Renal pelvis (tissue), 4 donors: ENCODE data around the gene TTC16. TPM values are rescaled to one million over a fixed set of nuclear protein-coding genes. Genes with fewer than 3 reads are reported as not detected.
"Not testable (repeated sequence)": the region's sequence is repeated elsewhere in the genome, so short reads cannot be mapped to it uniquely, and the experiment has no call there.

Source experiments
- DNase-seq: peaks from one replicate; pipeline ENCODE4 v3.0.0-alpha.2; 2013
- polyA plus RNA-seq, 3 donors: library from polyadenylated mRNA; unstranded; fragments of 120-200 nt; gene quantifications; one replicate each; pipeline ENCODE4 v1.2.1, GENCODE V29; 2013; ENCODE audit not compliant: insufficient read length in 3 of 3

Gene TTC16
- polyA plus RNA-seq, 3 donors, result 0.20 to 0.37 (median 0.26) TPM

DNA sequence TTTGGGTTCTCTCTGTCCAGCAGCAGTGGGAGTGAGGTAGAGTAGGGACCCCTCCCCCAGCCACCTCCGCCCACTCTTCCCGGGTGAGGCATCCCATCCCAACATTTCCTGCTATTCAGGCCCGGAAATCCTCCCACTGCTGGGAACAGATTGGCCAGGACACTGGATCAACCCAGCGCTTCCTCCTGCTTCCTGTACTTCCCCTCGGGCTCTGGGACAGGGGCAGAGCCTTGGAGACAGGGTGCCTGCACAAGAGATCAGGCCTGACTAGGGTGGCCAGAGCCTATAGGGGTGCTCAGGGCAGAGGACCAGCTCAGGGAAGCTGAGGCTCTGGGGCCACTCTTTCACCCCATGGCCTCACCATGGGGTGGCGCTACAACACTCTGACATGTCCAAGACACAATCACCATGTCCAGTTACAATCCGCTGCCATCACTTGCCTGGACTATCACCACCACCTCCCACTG is 48.1 kb downstream of the TTC16 start:
- no peak for DNase-seq

DNA sequence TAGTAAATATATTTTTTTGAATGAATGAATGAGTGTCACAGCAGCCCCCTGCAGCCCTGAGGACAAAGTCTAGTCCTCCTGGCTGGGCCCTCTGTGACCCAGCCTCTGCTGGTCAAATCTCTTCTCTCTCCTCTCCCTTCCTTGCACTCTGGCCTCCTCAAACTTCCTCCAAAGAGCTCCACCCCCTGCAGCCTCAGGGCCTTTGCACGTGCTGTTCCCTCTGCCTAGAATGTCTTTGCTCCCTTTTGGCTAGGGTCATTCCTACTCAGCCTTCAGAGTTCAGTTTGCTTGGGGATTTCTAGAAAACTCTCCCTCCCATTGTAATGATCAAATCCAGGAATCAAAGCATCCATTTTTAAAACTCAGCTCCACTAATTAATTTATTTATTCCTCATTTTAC is 49.5 kb downstream of the TTC16 start:
- DNase-seq, result no peak

DNA sequence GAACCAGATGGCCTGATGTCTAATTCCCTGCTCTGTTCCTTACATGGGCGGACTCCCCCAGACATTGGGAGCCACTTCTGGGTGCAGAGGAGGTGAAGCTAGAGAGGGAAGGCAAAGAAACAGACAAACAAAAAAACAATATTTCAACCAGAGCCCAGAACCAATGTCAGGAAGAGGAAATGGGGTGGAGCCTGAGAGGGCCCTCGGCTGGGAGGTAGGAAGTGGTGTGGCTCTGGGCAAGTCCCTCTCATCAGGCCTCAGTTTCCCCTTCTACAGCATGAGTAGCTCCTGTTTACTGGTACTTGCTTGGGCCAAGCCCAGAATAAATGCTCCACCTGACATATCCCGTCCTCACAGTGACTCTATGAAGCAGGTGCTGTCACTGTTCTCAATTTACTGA is 51.5 kb downstream of the TTC16 start:
- no peak for DNase-seq

DNA sequence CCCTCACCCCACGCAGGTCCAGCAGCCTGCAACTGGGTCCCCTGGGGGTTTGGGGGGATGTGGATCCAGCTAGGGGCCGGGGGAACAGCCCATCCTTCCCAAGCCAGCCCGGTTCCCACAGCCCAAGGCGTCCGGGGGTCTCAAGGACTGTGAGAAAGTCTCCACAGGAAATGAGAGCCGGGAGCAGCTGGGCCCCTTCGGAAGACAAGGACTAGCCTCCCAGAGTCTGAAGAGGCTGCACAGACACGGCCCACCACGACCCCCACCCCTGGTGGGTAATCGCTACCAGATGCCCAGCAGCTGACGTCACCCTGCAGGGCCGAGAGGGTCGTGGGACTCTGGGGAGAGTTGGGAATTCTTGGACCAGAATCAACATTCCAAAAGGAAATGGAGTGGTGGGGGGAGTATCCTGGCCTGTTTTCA is 52.0 kb downstream of the TTC16 start:
- no peak for DNase-seq

DNA sequence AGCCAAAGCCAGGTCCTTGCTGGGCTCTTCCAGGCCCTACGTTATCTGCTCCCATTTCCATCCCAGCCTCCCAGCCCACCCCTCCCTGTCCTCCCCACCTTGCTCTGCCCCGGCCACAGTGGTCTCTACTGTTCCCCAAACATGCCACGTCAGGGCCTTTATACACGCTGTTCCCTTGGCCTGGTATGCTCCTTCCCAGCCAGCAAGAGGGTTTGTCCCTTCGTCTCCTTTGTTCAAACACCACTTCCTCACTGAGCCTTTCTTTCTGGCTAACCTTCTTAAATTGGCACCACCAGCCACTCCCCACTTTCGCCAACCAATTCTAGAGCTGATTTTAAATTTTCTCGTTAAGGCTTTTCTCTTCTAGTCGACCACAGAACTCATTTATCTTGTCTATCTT is 52.8 kb downstream of the TTC16 start:
- DNase-seq, result no peak

DNA sequence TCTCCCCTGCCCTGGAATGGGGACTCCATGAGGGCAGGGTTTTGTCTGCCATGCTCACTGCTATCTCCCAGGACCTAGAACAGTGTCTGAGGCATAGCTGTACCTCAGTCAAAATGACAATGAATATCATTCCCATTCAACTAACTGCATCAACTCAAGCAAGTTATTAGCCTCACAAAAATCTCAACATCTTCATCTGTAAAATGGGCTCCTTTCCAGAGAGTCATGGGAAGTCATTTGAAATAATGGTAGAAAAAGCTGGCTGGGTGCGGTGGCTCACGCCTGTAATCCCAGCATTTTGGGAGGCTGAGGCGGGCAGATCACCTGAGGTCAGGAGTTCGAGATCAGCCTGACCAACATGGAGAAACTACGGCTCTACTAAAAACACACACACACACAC is 53.2 kb downstream of the TTC16 start:
- DNase-seq, result no peak

DNA sequence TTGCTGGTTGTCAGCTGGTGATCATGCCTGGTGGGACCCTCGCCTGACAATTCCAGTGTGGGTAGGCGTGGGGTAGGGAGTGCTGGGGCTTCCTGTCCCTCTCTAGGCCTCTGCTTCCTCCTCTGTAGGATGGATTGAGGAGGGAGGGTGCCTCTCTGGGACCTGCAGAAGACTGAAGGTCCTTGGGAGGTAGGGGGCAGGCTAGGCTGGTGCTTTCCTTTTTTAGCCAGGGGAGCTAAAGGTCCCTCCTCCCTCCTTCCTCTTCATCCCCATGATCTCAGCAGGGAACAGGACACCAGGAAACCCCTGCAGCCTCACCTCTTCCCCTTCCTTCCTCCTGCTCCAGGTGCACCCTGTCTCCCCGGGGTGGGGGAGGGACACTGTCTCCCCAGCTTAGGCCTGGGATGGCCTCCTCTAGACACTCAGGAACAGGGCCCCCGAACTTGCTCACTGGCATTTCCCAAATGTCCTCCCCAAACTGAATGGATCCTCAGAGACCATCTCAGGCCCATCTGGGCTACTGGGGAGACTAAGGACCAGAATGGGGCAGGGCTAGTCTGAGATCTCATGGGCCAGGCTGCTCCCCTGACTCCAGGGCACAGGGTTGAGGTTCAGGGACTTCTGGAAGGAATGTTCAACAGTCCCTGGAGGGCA is 54.2 kb downstream of the TTC16 start:
- no peak for DNase-seq

DNA sequence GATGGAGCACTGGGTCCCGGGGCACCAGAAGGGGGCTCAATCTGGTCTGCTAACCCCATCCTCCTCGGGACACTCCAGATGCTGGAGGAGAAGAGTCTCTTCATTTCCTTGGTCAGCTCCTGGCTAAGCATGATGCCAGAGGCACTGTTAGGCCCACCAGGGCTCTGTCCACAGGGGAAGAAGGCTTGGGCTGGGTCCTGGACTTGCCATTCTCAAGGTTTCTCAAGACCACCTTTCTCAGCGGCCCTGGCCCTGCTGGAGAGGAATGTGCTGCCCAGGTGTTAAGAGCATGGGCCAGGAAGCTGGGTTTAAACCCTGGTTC is 54.7 kb downstream of the TTC16 start:
- DNase-seq, result no peak

DNA sequence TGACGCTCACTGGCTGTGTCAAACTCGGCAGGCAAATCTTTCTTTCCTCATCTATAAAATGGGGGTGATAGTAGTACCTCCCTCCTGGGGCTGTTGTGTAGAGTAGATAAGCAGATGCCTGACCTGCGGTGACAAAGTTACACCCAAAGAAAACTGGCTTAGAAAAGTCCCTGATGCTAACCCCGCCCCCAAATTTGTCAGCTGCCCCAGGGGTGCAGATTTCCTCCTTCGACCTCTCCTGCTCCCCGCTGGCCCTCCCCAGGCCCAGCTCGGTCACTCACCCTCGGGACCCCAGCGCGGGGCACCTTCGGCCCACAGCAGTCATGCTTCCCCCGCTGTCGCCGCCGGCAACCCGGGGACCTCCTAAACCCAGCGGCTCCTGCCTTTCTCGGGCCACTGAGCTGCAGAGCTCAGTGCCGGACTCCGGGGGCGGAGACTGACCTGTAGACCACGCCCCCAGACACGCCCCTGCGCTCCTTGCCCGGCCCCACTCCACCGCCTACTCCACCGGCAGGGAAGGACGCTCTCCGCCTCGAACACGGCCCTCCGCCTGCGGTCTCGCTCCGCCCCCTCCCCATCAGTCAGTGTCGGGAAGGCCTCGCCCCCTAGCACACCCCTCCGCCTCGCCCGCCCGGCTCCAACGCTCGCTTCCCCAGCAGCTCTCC is 55.2 kb downstream of the TTC16 start:
- peak; percentile 97 for DNase-seq

DNA sequence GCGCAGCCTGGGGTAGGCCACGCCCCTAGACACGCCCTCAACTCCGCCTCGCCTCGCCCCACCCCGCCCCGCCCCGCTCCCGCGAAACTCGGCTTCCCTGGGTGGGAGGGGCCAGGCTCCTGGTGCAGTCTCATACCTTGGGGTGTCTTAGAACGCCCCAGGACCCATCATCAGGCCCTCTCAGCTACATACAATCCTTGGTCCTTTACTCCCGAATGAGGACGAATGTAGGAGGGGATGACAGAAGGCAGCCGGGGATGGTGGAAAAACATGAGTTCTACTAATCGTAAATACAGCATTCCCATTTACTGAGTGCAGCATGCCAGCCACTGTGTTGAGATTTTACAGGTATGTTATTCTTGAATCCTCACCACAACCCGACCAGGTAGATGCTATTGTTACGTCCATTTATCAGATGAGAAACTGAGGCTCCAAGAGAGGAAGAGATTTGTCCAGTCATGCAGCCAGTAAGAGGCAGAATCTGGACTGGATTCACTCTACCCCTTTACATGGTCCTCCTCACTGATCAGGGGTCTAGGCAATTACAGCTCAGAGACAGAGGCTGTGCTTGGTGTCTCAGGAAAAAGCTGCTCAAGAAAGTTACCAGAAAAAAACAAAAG is 55.8 kb downstream of the TTC16 start:
- DNase-seq, result no peak

DNA sequence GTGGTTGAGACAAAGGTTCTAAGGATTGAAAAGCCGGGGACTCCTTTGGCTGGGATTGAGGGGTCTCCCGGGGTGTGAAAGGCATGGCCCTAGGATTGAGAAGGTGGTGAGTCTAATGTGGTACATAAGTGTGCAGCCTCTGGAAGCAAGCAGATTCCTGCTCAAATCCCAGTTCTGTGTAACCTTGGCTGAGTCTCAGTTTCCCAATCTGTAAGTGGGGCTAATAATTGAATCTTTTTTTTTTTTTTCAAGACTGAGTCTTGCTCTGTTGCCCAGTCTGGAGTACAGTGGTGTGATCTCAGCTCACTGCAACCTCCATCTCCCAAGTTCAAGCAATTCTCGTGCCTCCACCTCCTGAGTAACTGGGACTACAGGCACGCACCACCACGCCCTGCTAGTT is 56.7 kb downstream of the TTC16 start:
- DNase-seq, result no peak

DNA sequence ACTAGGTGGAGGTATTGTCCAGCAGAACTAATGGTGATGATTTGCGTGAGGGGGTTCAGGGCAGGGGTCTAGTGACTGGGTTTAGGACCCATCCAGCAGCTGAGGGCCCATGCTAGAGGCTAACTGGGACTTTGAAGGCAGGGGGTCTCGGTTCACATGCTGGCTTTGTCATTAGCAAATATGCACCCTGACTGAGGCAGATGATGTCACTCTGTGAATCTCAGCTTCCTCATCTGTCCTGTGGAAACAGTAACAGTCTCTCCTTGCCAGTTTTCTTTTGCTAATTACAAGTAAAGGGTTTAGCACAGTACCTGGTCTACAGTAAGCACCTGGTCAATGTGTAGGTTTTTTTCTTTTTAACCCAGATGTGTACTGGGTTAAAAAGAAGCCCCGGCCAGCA is 57.4 kb downstream of the TTC16 start:
- DNase-seq, result no peak

DNA sequence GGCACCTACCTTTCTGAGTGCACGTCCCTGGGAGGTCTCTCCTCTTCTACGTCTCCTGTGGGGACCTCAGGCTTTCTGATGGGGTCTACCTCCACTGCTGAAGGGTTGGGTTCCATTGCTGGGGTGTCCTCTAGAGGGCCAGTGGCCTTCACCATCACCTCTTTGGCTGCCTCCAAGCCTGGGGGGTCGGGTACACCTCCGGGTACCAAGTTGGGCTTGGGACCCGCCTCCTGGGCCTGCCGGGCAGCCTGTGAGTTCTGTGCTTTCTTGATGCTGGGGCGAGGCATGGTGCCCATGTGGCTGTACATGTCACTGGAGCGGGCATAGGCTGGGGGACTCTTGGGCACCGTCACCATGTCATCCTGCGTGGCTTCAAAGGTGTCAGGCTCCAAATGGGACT is 58.1 kb downstream of the TTC16 start:
- DNase-seq, result no peak

DNA sequence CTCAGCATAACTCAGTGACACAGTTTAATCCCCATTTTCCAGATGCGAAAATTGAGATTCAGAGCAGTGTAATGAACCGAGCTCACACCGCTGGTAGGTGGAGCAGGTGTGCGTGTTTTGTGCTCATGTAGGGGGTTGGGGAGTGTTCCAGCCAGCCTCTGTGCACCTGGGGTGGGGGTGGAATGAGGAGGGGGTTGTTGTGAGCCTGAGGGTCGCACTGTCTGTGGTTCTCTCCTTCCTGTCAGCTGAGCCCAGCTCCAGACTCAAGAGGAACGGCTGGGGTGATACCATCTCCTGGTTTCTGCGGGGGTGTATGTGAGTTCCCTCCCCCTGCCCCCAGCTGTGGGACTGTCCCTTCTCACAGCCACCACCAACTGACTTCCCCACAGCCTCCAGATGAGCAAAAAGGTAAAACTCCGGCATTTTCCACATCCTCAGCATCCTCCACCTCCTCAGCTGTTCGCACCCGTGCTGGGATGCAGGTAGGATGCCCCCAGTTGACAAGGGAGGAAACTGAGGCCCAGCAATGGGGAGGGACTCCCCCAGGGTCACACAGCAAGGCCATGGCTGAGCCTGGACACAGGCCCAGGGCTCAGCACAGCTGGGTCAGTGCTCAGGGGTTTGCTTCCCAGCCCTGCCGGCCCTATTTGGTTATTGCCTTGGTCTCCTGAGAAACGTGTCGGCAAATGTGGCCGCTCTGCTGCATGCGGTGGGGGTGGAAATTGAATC is 60.5 kb downstream of the TTC16 start:
- DNase-seq, result no peak

DNA sequence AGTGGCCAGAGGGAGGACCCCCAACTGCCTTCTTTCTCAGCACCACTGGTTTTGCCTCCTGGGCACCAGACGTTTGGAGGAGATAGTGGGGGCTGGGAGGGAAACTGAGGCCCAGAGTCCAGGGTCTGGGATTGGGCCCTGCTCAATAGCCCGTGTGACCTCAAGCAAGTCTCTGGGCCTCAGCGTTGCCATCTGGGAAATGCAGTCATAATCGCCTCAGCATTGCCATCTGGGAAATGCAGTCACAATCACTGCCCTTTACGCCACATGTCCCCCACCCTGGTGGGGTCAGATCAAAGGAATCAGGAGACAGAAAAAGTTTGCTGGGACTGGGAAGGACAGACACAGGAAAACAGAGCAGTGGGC is 61.0 kb downstream of the TTC16 start:
- no peak for DNase-seq

DNA sequence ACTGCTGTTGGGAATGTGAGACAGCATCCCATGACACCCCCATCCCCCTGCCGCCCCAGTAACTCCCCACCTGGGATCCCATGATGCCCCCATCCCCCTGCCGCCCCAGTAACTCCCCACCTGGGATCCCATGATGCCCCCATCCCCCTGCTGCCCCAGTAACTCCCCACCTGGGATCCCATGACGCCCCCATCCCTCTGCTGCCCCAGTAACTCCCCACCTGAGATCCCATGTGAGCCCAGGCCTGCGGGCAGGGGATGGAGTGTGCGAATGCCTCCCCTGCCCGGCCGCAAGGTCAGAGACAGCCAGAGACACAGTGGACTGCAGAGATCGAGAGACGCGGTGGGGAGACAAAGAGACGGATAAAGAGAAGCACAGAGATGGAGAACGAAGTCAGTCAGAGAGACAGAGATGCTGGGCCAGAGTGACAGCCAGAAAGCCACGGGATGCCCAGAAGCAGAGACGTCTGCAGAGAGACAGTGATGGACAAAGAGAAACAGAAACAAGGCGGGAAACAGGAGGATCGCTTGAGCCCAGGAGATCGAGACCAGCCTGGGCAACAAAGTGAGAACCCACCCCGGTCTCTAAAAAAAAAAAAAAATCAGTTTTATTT is 61.6 kb downstream of the TTC16 start:
- no peak for DNase-seq

DNA sequence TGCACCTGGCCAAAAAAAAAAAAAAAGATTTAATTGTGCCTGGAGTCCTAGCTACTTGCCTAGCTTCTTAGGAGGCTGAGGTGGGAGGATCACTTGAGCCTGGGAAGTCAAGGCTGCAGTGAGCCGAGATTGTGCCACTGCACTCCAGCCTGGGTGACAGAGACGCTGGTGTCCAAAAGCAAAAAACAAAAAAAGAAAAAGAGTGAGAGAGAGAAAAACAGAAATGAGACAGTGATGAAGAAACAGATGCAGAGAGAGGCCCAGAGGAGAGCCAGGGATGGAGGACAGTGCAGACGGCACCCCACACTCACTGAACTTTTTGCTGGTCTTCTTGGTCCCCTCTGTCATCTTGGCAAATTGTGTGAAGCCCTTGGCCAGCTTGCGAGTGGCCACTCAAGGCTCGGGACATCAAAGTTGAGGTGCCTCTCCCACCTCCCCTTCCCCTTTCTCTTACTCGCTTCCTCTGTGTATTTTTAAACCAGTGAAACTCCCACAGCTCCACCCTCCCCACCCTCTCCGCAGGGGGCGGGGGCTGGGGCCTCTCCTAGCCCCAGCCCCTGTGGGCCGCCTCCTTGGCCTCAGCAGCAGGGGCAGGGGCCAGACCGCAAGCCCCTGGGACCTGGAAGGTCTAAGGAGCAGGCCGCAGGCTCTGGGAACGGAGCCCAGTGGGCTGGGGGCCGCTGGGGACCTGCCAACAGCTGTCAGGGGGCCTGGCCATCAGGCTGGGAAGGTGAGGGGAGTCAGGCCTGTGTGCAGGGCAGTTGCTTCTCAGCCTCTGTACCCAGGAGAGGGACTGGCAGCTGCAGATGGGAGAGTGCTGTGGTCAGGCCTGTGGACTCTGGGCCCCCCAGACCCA is 62.6 kb downstream of the TTC16 start, which contains the start of gene SH2D3C:
SH2D3C (minus strand) TSS at position 387 of the 856 bp plus-strand sequence; CDS start at position 348, 39 bp downstream.
- DNase-seq, result no peak

DNA sequence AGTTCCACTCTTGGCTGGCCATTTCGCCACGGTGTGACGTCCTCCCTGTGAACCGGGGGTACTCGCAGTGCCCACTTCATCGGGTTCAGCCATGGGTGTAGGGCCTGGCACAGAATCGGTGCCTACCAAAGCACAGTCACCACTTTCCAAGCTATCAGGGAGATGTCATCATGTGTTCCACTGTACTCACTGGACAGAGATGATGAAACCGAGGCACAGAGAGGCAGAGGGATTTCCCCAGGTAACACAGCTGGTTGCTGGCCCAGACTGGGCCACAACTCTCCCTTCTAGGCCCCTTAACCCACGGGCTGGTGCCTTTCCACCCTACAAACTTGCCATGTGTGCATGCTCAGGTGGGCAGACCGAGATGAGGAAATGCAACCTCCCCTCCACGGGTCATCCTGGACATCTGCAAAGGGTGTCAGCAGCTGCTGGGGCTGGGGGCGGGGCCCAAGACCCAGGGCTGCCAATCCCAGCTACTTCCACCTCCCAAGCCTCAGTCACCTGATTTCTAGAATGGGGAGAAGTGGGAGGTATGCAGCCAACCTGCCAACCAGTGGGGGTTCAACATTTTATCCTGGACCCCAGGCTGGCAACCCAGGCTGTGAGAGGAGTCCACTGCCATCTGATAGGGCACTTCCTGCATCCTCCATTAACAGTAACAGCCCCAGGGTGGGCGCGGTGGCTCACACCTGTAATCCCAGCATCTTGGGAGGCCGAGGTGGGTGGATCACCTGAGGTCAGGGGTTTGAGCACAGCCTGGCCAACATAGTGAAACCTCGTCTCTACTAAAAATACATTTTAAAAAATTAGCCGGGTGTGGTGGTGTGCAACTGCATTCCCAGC is 63.5 kb downstream of the TTC16 start:
- no peak for DNase-seq

DNA sequence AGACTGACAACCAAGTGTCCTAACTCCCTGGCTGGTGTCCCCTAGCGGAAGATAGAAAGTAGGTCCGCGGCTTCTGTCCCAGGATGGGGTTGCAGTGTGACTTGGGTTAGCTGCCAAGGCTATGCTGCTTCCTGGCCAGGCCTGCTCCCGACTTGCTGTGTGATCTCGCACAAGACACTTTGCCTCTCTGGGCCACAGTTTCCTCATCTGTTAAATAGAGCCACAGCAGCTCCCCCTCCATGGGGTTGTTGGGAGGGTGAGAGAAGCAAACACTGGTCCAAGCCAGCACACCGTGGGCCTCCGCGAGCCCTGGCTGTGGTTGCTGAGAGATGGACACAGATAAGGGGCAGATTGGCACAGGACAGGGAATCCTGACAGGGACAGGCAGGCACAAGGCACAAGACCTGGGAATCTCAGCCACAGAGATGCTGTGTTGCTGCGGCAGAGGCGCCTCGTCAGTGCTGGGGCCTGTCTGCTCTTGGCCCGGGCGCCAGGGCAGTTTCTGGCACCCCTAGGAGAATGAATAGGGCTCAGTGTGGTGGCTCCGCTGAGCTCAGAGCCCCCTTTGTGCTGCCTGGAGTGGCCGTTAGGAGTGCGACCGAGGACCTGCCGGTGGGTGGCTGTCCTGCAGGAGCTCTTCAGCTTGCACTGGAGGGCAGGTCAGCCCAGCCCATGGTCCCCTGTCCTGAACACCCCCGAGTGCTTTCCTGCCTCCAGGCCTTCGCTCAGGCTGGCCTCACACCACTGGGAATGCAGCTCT is 64.4 kb downstream of the TTC16 start:
- no peak for DNase-seq

DNA sequence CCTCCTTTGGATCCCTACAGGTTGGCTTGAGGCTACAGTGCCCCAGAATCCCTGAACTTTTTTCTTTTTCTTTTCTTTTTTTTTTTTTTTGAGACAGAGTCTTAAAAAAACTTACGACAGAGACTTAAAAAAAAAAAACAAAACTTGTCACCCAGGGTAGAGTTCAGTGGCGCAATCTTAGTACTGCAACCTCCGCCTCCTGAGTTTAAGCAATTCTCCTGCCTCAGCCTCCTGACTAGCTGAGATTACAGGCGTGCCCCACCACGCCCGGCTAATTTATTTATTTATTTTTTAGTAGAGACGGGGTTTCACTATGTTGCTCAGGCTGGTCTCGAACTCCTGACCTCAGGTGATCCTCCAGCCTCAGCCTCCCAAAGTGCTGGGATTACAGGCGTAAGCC is 65.0 kb downstream of the TTC16 start:
- not testable (repeated sequence) for DNase-seq
